ENCODE results near the gene SESTD1. TPM values are rescaled to one million over a fixed set of nuclear protein-coding genes. Genes with fewer than 3 reads are reported as not detected.

Gene SESTD1
- polyA plus RNA-seq, 1 donor from 2014 or later = 39.5 TPM

GRCh38 chr2:179184610-179185009 is 80.0 kb downstream of the SESTD1 start:
- Histone ChIP-seq H3K9ac (ENCODE audit: low read length) (no peak overlapping the region), H3K27ac (ENCODE audit: low read length) (no peak overlapping the region), H3K79me2 (replicated peaks; ENCODE audit: insufficient read depth, low read length) (peaks cover 36% of the 10 kb centered on the region)

GRCh38 chr2:179181002-179181401 is 83.6 kb downstream of the SESTD1 start:
- Histone ChIP-seq H3K4me2 (ENCODE audit: low read length) (no peak overlapping the region), H3K27me3 (ENCODE audit: insufficient read depth, low read depth, low read length) (no peaks in the 10 kb centered on the region), H4K20me1 (ENCODE audit: insufficient read depth) (no peaks in the 10 kb centered on the region), H2AFZ (ENCODE audit: low read depth, low read length) (no peak overlapping the region), H3K9me3 (ENCODE audit: low read length) (no peaks in the 10 kb centered on the region), H3K4me3 (ENCODE audit: low read length) (no peak overlapping the region), H3K79me2 (replicated peaks; ENCODE audit: insufficient read depth, low read length) (peaks cover 16% of the 10 kb centered on the region), H3F3A (ENCODE audit: insufficient read depth, low read length, poor library complexity, severe bottlenecking) (no peaks in the 10 kb centered on the region), H3K9ac (ENCODE audit: low read length) (no peak overlapping the region), H3K9me2 (ENCODE audit: insufficient read depth, low read length) (no peaks in the 10 kb centered on the region), H3K36me3 (ENCODE audit: insufficient read depth, low read length) (peaks cover 5% of the 10 kb centered on the region), H3K27ac (ENCODE audit: low read length) (no peak overlapping the region)
- TF ChIP-seq REST (IDR thresholded peaks at IDR 0.05; ENCODE audit: borderline replicate concordance) = no peak
- no peak for TF ChIP-seq EP300 (conservative IDR thresholded peaks at IDR 0.05; ENCODE audit: poor library complexity, severe bottlenecking)
- TF ChIP-seq SMC3 (conservative IDR thresholded peaks at IDR 0.05; ENCODE audit: poor library complexity) = no peak
- no peak for TF ChIP-seq CTCF (IDR thresholded peaks at IDR 0.05; ENCODE audit: poor library complexity, severe bottlenecking)
- TF ChIP-seq POLR2AphosphoS5 (IDR thresholded peaks at IDR 0.05) = no peak
- TF ChIP-seq EZH2 (IDR thresholded peaks at IDR 0.05; ENCODE audit: borderline replicate concordance, insufficient read depth, low read length, poor library complexity, severe bottlenecking) = no peak

More at GRCh38 chr2:179184610-179185009, 80.0 kb downstream of the SESTD1 start:
- no peaks in the 10 kb centered on the region for H3K27me3 ChIP-seq (ENCODE audit: insufficient read depth, low read depth, low read length)
- H3F3A ChIP-seq (ENCODE audit: insufficient read depth, low read length, poor library complexity, severe bottlenecking) = no peaks in the 10 kb centered on the region
- H3K4me3 ChIP-seq (ENCODE audit: low read length) = no peak overlapping the region
- H2AFZ ChIP-seq (ENCODE audit: low read depth, low read length) = no peak overlapping the region
- H3K9me2 ChIP-seq (ENCODE audit: insufficient read depth, low read length) = no peaks in the 10 kb centered on the region
- peaks cover 3% of the 10 kb centered on the region for H3K36me3 ChIP-seq (ENCODE audit: insufficient read depth, low read length)
- TF ChIP-seq SMC3 (conservative IDR thresholded peaks at IDR 0.05; ENCODE audit: poor library complexity) (no peak), TAF1 (IDR thresholded peaks at IDR 0.05; ENCODE audit: low read depth) (no peak), POLR2AphosphoS5 (IDR thresholded peaks at IDR 0.05) (no peak), RAD21 (conservative IDR thresholded peaks at IDR 0.05) (no peak), CTCF (IDR thresholded peaks at IDR 0.05; ENCODE audit: poor library complexity, severe bottlenecking) (no peak), MXI1 (conservative IDR thresholded peaks at IDR 0.05; ENCODE audit: poor library complexity, severe bottlenecking) (no peak), EZH2 (IDR thresholded peaks at IDR 0.05; ENCODE audit: borderline replicate concordance, insufficient read depth, low read length, poor library complexity, severe bottlenecking) (no peak), REST (IDR thresholded peaks at IDR 0.05; ENCODE audit: borderline replicate concordance) (no peak), EP300 (conservative IDR thresholded peaks at IDR 0.05; ENCODE audit: poor library complexity, severe bottlenecking) (no peak)
- no peaks in the 10 kb centered on the region for H4K20me1 ChIP-seq (ENCODE audit: insufficient read depth)
- H3K9me3 ChIP-seq (ENCODE audit: low read length) = no peaks in the 10 kb centered on the region
- H3K4me2 ChIP-seq (ENCODE audit: low read length) = no peak overlapping the region

All from neural cell (in vitro differentiated cells).